ENCODE results near the gene C11orf24. TPM values are rescaled to one million over a fixed set of nuclear protein-coding genes. Genes with fewer than 3 reads are reported as not detected.
"Not testable (repeated sequence)": the region's sequence is repeated elsewhere in the genome, so short reads cannot be mapped to it uniquely, and the experiment has no call there.

Gene C11orf24
- total RNA-seq, 8 experiments from 2014 or later = 15.4 to 29.8 (median 24.1) TPM

GRCh38 chr11:68296344-68297051 is 24.7 kb upstream of the C11orf24 start:
- WGBS, 10 experiments = 76 to 100% (median 85%) methylated on average over 1 to 7 of the region's 15 CpGs; no CpG with 5 or more reads in 3 of the 10 experiments
- Histone ChIP-seq H3K27ac (no peak overlapping the region), H3K4me1 (replicated peaks in 1 of 2) (no peaks in the 10 kb centered on the region), H3K4me3 (no peak overlapping the region)
- ATAC-seq (replicated peaks in 6 of 8) = no peak
- in situ Hi-C loops (cut with MboI; ENCODE audit: low pct_unique_long_range_greater_than_20kb in 2 of 9, low sequenced_read_pairs in 9 of 9, unreplicated experiment in 9 of 9) = no loop called here

- WGBS, 10 experiments = 49 to 100% (median 83%) methylated on average over 1 to 4 of the region's 5 CpGs; no CpG with 5 or more reads in 4 of the 10 experiments
- no peak for ATAC-seq (replicated peaks in 6 of 8)
- in situ Hi-C loops (cut with MboI; ENCODE audit: low pct_unique_long_range_greater_than_20kb in 2 of 9, low sequenced_read_pairs in 9 of 9, unreplicated experiment in 9 of 9) = no loop called here
- no peak overlapping the region for H3K4me3 ChIP-seq
- H3K4me1 ChIP-seq (replicated peaks in 1 of 2) = no peaks in the 10 kb centered on the region
- no peak overlapping the region for H3K27ac ChIP-seq
These were observed 24.2 kb upstream of the C11orf24 start for GRCh38 chr11:68295940-68296339.

DNA sequence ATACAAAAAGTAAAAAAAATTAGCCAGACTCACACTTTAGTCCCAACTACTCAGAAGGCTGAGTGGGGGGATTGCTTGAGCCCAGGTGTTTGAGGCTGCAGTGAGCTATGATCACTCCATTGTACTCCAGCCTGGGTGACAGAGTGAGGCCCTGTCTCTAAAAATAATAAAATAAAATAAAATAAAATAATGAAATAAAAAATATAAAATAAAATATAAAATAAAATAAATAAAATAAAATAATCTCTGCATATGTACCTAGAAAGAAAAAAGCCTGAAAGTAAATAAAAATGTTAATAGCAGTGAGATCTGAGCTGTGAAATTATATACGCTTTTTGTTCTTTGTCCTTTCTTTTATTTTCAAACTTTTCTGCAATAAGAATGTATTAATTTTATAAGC is 23.5 kb upstream of the C11orf24 start:
- ATAC-seq (replicated peaks in 6 of 8) = no peak
- H3K27ac ChIP-seq = no peak overlapping the region
- WGBS, 10 experiments = 83 to 100% (median 100%) methylated on average over 1 of the region's 1 CpG; no CpG with 5 or more reads in 1 of the 10 experiments
- in situ Hi-C loops (cut with MboI; ENCODE audit: low pct_unique_long_range_greater_than_20kb in 2 of 9, low sequenced_read_pairs in 9 of 9, unreplicated experiment in 9 of 9) = no loop called here
- no peak overlapping the region for H3K4me3 ChIP-seq
- H3K4me1 ChIP-seq (replicated peaks in 1 of 2) = no peaks in the 10 kb centered on the region

GRCh38 chr11:68293708-68294107 is 21.9 kb upstream of the C11orf24 start:
- H3K4me3 ChIP-seq = no peak overlapping the region
- H3K4me1 ChIP-seq (replicated peaks in 1 of 2) = no peaks in the 10 kb centered on the region
- in situ Hi-C loops (cut with MboI; ENCODE audit: low pct_unique_long_range_greater_than_20kb in 2 of 9, low sequenced_read_pairs in 9 of 9, unreplicated experiment in 9 of 9) = no loop called here
- 38 to 100% (median 85%) methylated on average over 1 to 2 of the region's 2 CpGs; no CpG with 5 or more reads in 1 of the 10 experiments for WGBS, 10 experiments
- no peak overlapping the region for H3K27ac ChIP-seq
- ATAC-seq (replicated peaks in 6 of 8) = no peak

GRCh38 chr11:68289456-68289855 is 17.7 kb upstream of the C11orf24 start:
- Histone ChIP-seq H3K4me3 (no peak overlapping the region), H3K27ac (no peak overlapping the region), H3K4me1 (replicated peaks in 1 of 2) (no peaks in the 10 kb centered on the region)
- in situ Hi-C loops (cut with MboI; ENCODE audit: low pct_unique_long_range_greater_than_20kb in 2 of 9, low sequenced_read_pairs in 9 of 9, unreplicated experiment in 9 of 9) = no loop called here
- WGBS, 10 experiments = 29 to 100% (median 69%) methylated on average over 1 to 2 of the region's 2 CpGs; no CpG with 5 or more reads in 1 of the 10 experiments
- ATAC-seq (replicated peaks in 6 of 8) = no peak

GRCh38 chr11:68287419-68287818 is 15.6 kb upstream of the C11orf24 start:
- no peak overlapping the region for H3K27ac ChIP-seq
- WGBS, 10 experiments = 39 to 91% (median 63%) methylated on average over 2 to 8 of the region's 8 CpGs
- ATAC-seq (replicated peaks in 6 of 8) = no peak
- no peaks in the 10 kb centered on the region for H3K4me1 ChIP-seq (replicated peaks in 1 of 2)
- no peak overlapping the region for H3K4me3 ChIP-seq
- in situ Hi-C loops (cut with MboI; ENCODE audit: low pct_unique_long_range_greater_than_20kb in 2 of 9, low sequenced_read_pairs in 9 of 9, unreplicated experiment in 9 of 9) = no loop called here

DNA sequence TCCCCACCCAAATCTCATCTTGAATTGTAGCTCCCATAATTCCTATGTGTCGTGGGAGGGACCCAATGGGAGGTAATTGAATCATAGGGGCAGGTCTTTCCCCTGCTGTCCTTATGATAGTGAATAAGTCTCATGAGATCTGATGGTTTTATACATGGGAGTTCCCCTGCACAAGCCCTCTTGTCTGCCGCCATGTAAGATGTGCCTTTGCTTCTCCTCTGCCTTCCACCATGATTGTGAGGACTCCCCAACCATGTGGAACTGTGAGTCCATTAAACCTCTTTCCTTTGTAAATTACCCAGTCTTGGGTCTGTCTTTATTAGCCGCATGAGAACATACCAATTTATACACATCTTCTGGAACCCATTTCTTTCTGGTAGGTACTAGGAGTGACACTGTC is 12.8 kb upstream of the C11orf24 start:
- 25 to 100% (median 90%) methylated on average over 1 to 2 of the region's 3 CpGs for WGBS, 10 experiments
- ATAC-seq (replicated peaks in 6 of 8); H3K4me1 ChIP-seq (replicated peaks in 1 of 2); H3K4me3 ChIP-seq; in situ Hi-C loops (cut with MboI; ENCODE audit: low pct_unique_long_range_greater_than_20kb in 2 of 9, low sequenced_read_pairs in 9 of 9, unreplicated experiment in 9 of 9); H3K27ac ChIP-seq: not testable (repeated sequence)

DNA sequence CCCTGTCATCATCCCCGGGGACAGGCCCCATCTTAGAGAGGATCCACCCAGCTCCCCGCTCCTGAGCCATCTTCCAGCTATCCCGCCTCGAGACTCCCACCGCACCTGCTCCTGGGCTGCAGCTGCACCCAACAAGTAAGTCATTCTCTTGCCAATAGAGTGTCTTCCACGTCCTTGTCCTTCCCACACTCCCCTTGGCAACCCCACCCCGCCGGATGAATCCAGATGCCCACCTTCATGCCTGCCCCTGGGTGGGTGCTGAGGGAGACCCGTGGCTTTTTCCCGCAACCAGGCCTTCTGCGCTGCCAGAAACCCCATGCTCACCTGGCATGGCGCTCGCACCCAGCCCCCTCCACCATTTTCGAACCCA is 11.1 kb upstream of the C11orf24 start:
- Histone ChIP-seq H3K27ac (no peak overlapping the region), H3K4me3 (no peak overlapping the region), H3K4me1 (replicated peaks in 1 of 2) (no peaks in the 10 kb centered on the region)
- in situ Hi-C loops (cut with MboI; ENCODE audit: low pct_unique_long_range_greater_than_20kb in 2 of 9, low sequenced_read_pairs in 9 of 9, unreplicated experiment in 9 of 9) = no loop called here
- 77 to 100% (median 86%) methylated on average over 1 to 5 of the region's 14 CpGs; no CpG with 5 or more reads in 3 of the 10 experiments for WGBS, 10 experiments
- ATAC-seq (replicated peaks in 6 of 8) = no peak

DNA sequence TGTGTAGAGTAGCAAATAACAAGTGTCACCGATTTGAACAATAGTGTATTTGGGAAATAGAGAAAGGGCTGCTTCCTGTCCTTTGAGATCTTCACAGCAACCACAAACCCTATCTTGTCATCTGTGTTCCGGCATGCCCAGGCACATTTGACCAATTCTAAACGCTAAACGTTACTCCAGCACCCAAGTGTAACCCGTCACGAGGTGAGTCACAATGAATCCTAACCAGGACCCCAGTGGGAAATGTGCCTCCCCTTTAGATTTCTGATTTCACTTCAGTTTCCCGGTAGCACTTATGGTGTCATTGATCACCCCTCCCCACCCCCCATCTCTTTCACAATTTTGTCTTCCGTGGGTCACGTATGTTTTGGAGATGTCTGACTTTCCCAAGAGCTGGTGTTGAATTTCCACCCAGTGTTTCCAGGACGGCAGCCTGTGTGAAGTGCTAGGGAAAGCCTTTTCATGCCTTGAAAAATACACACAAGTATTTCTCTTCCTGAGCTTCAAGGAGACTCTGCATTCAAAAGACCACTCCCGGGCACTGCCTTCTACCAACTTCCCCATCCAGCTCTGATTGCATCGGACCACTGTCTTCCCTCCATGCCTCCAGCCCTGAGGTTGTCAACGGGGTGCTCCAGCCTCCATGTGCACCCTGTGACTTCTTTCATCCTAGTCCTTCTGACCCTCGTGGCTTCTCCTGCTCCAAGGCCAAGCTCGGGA is 10.5 kb upstream of the C11orf24 start:
- in situ Hi-C loops (cut with MboI; ENCODE audit: low pct_unique_long_range_greater_than_20kb in 2 of 9, low sequenced_read_pairs in 9 of 9, unreplicated experiment in 9 of 9) = no loop called here
- Histone ChIP-seq H3K27ac (no peak overlapping the region), H3K4me3 (no peak overlapping the region)

GRCh38 chr11:68279676-68280075 is 7.9 kb upstream of the C11orf24 start:
- Histone ChIP-seq H3K27ac (no peak overlapping the region), H3K4me1 (replicated peaks in 1 of 2) (no peaks in the 10 kb centered on the region), H3K4me3 (no peak overlapping the region)
- in situ Hi-C loops (cut with MboI; ENCODE audit: low pct_unique_long_range_greater_than_20kb in 2 of 9, low sequenced_read_pairs in 9 of 9, unreplicated experiment in 9 of 9) = no loop called here
- ATAC-seq (replicated peaks in 6 of 8) = no peak
- WGBS, 10 experiments = 67 to 100% (median 87%) methylated on average over 2 to 5 of the region's 5 CpGs; no CpG with 5 or more reads in 1 of the 10 experiments

More for the DNA sequence above, 10.5 kb upstream of the C11orf24 start:
- H3K4me1 ChIP-seq (replicated peaks in 1 of 2) = no peaks in the 10 kb centered on the region
- 61 to 100% (median 82%) methylated on average over 1 to 11 of the region's 15 CpGs for WGBS, 10 experiments
- ATAC-seq (replicated peaks in 6 of 8) = no peak

- in situ Hi-C loops (cut with MboI; ENCODE audit: low pct_unique_long_range_greater_than_20kb in 2 of 9, low sequenced_read_pairs in 9 of 9, unreplicated experiment in 9 of 9) = no loop called here
- 50 to 100% (median 80%) methylated on average over 1 to 6 of the region's 6 CpGs; no CpG with 5 or more reads in 2 of the 10 experiments for WGBS, 10 experiments
- H3K27ac ChIP-seq = no peak overlapping the region
- H3K4me3 ChIP-seq = no peak overlapping the region
- ATAC-seq (replicated peaks in 6 of 8) = no peak
- H3K4me1 ChIP-seq (replicated peaks in 1 of 2) = peaks cover 0 to 5% of the 10 kb centered on the region in 2 donors
These were observed 5.1 kb upstream of the C11orf24 start for GRCh38 chr11:68276861-68277260.

- ATAC-seq (replicated peaks in 6 of 8) = no peak
- Histone ChIP-seq H3K27ac (no peak overlapping the region), H3K4me3 (no peak overlapping the region), H3K4me1 (replicated peaks in 1 of 2) (peaks cover 0 to 5% of the 10 kb centered on the region in 2 donors)
- WGBS, 10 experiments = 78 to 100% (median 93%) methylated on average over 1 to 12 of the region's 14 CpGs; no CpG with 5 or more reads in 1 of the 10 experiments
- in situ Hi-C loops (cut with MboI; ENCODE audit: low pct_unique_long_range_greater_than_20kb in 2 of 9, low sequenced_read_pairs in 9 of 9, unreplicated experiment in 9 of 9) = no loop called here
These were observed 4.1 kb upstream of the C11orf24 start for GRCh38 chr11:68275721-68276507.

DNA sequence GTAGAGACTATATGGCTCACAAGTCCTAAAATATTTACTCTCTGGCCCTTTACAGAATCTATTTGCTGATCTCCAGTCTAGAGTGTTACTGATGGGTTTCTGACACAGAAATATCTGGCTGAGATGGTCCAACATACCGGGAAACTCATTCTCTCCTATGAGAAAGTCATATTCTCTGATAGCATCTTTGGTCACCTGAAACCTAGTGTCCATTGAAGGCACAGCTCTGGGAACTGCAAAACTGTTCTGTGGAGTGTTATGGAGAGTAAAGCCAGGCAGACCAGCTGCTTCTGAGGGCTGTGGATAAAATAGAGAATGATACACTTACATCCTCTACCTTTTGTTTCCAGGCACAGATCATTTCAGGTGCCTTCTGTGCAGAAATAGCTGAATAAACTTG is 2.5 kb upstream of the C11orf24 start:
- WGBS, 10 experiments = 14 to 100% (median 100%) methylated on average over 1 of the region's 1 CpG; no CpG with 5 or more reads in 6 of the 10 experiments
- peaks cover 10 to 19% of the 10 kb centered on the region in 2 donors for H3K4me1 ChIP-seq (replicated peaks in 1 of 2)
- no peak for ATAC-seq (replicated peaks in 6 of 8)
- H3K27ac ChIP-seq = no peak overlapping the region
- in situ Hi-C loops (cut with MboI; ENCODE audit: low pct_unique_long_range_greater_than_20kb in 2 of 9, low sequenced_read_pairs in 9 of 9, unreplicated experiment in 9 of 9) = loop anchor here in 3 of 9 experiments (25.0 kb wide), 3 partner anchors 163 to 1388 kb away; partner anchors contain the start of gene PPP6R3 (in 1 of the 3)
- no peak overlapping the region for H3K4me3 ChIP-seq

Measured in motor neuron (in vitro differentiated cells).